ENCODE data around the gene MINDY4. TPM values are rescaled to one million over a fixed set of nuclear protein-coding genes. Genes with fewer than 3 reads are reported as not detected.

The MINDY4 gene
- total RNA-seq, 2 experiments from 2014 or later: 0.36 to 0.60 TPM

- intact Hi-C loops (cut with DNase I, micrococcal nuclease): loop anchor here in 1 of 2 experiments (10.0 kb wide), 1 partner anchor 736 kb away; no protein-coding TSS in a partner anchor
- Mint-ChIP-seq H3K4me3 (peak overlapping the region; percentile 88), H3K27ac (peak overlapping the region; percentile 53), H3K36me3 (ENCODE audit: low read depth) (no peaks in the 10 kb centered on the region), H3K9me3 (no peaks in the 10 kb centered on the region), H3K27me3 (no peaks in the 10 kb centered on the region), H3K4me1 (ENCODE audit: low read depth) (peaks cover 12% of the 10 kb centered on the region)
- no peaks in the 10 kb centered on the region for H3K9me3 ChIP-seq (ENCODE audit: control insufficient read depth in 1 of 2, insufficient read depth in 1 of 2, low read length in 2 of 2)
- no peaks in the 10 kb centered on the region for H3K27me3 ChIP-seq (ENCODE audit: control insufficient read depth in 1 of 2, insufficient read depth in 2 of 2, low read length in 2 of 2)
- no peak overlapping the region for H3K27ac ChIP-seq (ENCODE audit: low read depth in 1 of 2, low read length in 2 of 2)
- no peak for DNase-seq
- POLR2A ChIA-PET: interaction anchor here (1.9 kb wide), 1 partner anchor 44 kb away, joined by 4 read pairs; no protein-coding TSS in a partner anchor
- ATAC-seq (ENCODE audit: poor library complexity): no peak
- H3K36me3 ChIP-seq (ENCODE audit: insufficient read depth, low read length): no peaks in the 10 kb centered on the region
- no peak for TF ChIP-seq CTCF (IDR thresholded peaks at IDR 0.05)
- H3K4me3 ChIP-seq (ENCODE audit: low read length): peak overlapping the region; percentile 90
- CTCF ChIA-PET: no interaction called here
- peaks cover 10% of the 10 kb centered on the region for H3K4me1 ChIP-seq (ENCODE audit: insufficient read depth, low read length)
Measured at GRCh38 chr7:30770845-30771173, 408 bp upstream of the MINDY4 start.

- no peaks in the 10 kb centered on the region for H3K9me3 ChIP-seq (ENCODE audit: control insufficient read depth in 1 of 2, insufficient read depth in 1 of 2, low read length in 2 of 2)
- peak overlapping the region; percentile 10 for H3K27ac Mint-ChIP-seq
- peak overlapping the region; percentile 90 for H3K4me3 ChIP-seq (ENCODE audit: low read length)
- H3K4me1 ChIP-seq (ENCODE audit: insufficient read depth, low read length): peaks cover 10% of the 10 kb centered on the region
- peaks cover 12% of the 10 kb centered on the region for H3K4me1 Mint-ChIP-seq (ENCODE audit: low read depth)
- H3K27me3 Mint-ChIP-seq: no peaks in the 10 kb centered on the region
- intact Hi-C loops (cut with DNase I, micrococcal nuclease): loop anchor here in 1 of 2 experiments (10.0 kb wide), 1 partner anchor 737 kb away; no protein-coding TSS in a partner anchor
- POLR2A ChIA-PET: interaction anchor here (1.9 kb wide), 1 partner anchor 45 kb away, joined by 4 read pairs; no protein-coding TSS in a partner anchor
- no peaks in the 10 kb centered on the region for H3K36me3 ChIP-seq (ENCODE audit: insufficient read depth, low read length)
- H3K27ac ChIP-seq (ENCODE audit: low read depth in 1 of 2, low read length in 2 of 2): no peak overlapping the region
- peak in 1 of 14 experiments; percentile 19 for DNase-seq
- no peak for ATAC-seq (ENCODE audit: poor library complexity)
- CTCF ChIA-PET: no interaction called here
- no peak for TF ChIP-seq CTCF (IDR thresholded peaks at IDR 0.05)
- no peaks in the 10 kb centered on the region for H3K36me3 Mint-ChIP-seq (ENCODE audit: low read depth)
- peak overlapping the region; percentile 90 for H3K4me3 Mint-ChIP-seq
- no peaks in the 10 kb centered on the region for H3K9me3 Mint-ChIP-seq
- H3K27me3 ChIP-seq (ENCODE audit: control insufficient read depth in 1 of 2, insufficient read depth in 2 of 2, low read length in 2 of 2): no peaks in the 10 kb centered on the region
Measured at GRCh38 chr7:30771880-30772425, 736 bp downstream of the MINDY4 start.

- H3K27me3 ChIP-seq (ENCODE audit: control insufficient read depth in 1 of 2, insufficient read depth in 2 of 2, low read length in 2 of 2): no peaks in the 10 kb centered on the region
- no peak for TF ChIP-seq CTCF (IDR thresholded peaks at IDR 0.05)
- no peak overlapping the region for H3K27ac ChIP-seq (ENCODE audit: low read depth in 1 of 2, low read length in 2 of 2)
- no peaks in the 10 kb centered on the region for H3K36me3 Mint-ChIP-seq (ENCODE audit: low read depth)
- no peak for DNase-seq
- no peaks in the 10 kb centered on the region for H3K36me3 ChIP-seq (ENCODE audit: insufficient read depth, low read length)
- ChIA-PET POLR2A (interaction anchor here (1.9 kb wide), 1 partner anchor 46 kb away, joined by 4 read pairs; no protein-coding TSS in a partner anchor), CTCF (no interaction called here)
- no peak for ATAC-seq (ENCODE audit: poor library complexity)
- no peaks in the 10 kb centered on the region for H3K9me3 ChIP-seq (ENCODE audit: control insufficient read depth in 1 of 2, insufficient read depth in 1 of 2, low read length in 2 of 2)
- no peak overlapping the region for H3K4me3 Mint-ChIP-seq
- no peaks in the 10 kb centered on the region for H3K9me3 Mint-ChIP-seq
- intact Hi-C loops (cut with DNase I, micrococcal nuclease): loop anchor here in 1 of 2 experiments (10.0 kb wide), 1 partner anchor 738 kb away; no protein-coding TSS in a partner anchor
- peaks cover 10% of the 10 kb centered on the region for H3K4me1 ChIP-seq (ENCODE audit: insufficient read depth, low read length)
- H3K4me3 ChIP-seq (ENCODE audit: low read length): no peak overlapping the region
- H3K4me1 Mint-ChIP-seq (ENCODE audit: low read depth): peaks cover 12% of the 10 kb centered on the region
- H3K27ac Mint-ChIP-seq: no peak overlapping the region
- H3K27me3 Mint-ChIP-seq: no peaks in the 10 kb centered on the region
Measured at GRCh38 chr7:30772984-30773383, 1.8 kb downstream of the MINDY4 start.

All from CD4-positive, alpha-beta T cell (primary cell).